Activated CD4-positive, alpha-beta T cell treated with anti-CD3 and anti-CD28 coated beads, Interleukin-2, amount 50 U/mL, for 48 hours (primary cell): ENCODE data around the gene PLLP.

Experiments
- DNase-seq, 2 experiments: peaks; one replicate each; pipeline ENCODE4 v3.0.0-alpha.2; 2020

The PLLP gene

DNA sequence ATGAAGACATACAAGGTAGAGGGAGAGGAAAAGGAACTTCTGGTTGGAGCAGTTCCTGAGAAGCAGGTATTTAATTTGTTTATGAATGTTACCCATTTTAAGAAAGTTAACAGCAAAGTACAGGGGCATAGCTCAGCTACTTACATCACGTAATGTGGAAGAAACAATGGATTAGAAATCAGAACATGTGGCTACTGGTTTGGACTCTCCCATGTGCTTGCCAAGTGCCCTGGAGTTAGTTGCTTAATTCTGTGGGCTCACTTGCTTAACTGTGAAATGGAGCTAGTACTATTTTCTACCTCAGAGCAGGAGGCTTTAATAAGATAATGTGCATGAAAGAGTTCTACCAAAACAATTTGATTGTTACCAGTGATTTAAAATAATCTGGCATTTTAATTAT is 71.0 kb downstream of the PLLP start:
- DNase-seq, result no peak

DNA sequence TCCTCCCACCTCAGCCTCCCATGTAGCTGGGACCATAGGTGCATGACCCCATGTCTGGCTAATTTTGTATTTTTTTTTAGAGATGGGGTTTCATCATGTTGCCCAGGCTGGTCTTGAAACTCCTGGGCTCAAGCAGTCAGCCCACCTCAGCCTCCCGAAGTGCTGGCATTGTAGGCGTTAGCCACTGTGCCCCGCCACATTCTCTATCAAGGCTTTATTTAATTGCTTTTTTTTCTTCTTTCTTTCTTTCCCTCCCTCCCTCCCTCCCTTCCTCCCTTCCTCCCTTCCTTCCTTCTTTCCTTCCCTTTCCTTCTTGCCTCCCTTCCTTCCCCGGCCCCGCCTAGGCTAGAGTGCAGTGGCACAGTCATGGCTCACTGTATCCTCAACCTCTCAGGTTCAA is 74.7 kb downstream of the PLLP start:
- no peak for DNase-seq

DNA sequence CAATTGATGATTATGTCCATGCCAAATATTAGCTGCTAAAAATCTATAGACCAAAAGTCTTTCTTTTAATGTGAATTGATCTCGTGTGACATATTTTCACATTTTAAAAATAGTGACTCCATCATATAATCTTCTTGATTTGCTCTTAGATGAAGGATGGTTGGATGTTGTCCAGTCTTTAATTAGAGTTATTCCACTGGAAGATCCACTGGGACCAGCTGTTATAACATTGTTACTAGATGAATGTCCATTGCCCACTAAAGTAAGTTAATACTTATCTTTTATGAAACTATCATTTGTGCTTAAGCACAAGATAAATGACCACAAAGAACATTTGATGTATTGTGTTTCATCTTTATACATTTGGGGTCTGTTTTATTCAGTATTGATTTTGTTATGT is 75.5 kb downstream of the PLLP start:
- no peak for DNase-seq
